Right lobe of liver (tissue), 4 donors: Measurements from ENCODE around the gene FIBIN.

Experiments used
- CTCF ChIP-seq, 4 donors: fragments of 200-600 bp in 3 of 4; fragments of 450-650 bp in 1 of 4; IDR thresholded peaks; one replicate each; pipeline versions ENCODE4 v1.5.1 to v1.8.0; 2016 to 2022; ENCODE audit warnings: antibody characterized with exemption in 4 of 4, mild to moderate bottlenecking in 2 of 4
- POLR2A ChIP-seq: fragments of 450-650 bp; IDR thresholded peaks from one replicate; pipeline ENCODE4 v1.6.1; 2017; ENCODE audit warnings: antibody characterized with exemption, mild to moderate bottlenecking
- donor health status: DM: no; HTN: no; CAD: no.
- donor health status: DM: no; HTN: no; CAD: no.
- donor health status: DM: no; HTN: yes; CAD: no.

GRCh38 chr11:27013781-27014361, 20.0 kb downstream of the FIBIN start:
- no peak for TF ChIP-seq CTCF (IDR thresholded peaks at IDR 0.05)
- TF ChIP-seq POLR2A: no peak
